ENCODE results near the gene TFDP2. TPM values are rescaled to one million over a fixed set of nuclear protein-coding genes. Genes with fewer than 3 reads are reported as not detected.

TFDP2 gene
- total RNA-seq, 2 experiments from 2014 or later = 33.1 to 34.2 TPM

DNA sequence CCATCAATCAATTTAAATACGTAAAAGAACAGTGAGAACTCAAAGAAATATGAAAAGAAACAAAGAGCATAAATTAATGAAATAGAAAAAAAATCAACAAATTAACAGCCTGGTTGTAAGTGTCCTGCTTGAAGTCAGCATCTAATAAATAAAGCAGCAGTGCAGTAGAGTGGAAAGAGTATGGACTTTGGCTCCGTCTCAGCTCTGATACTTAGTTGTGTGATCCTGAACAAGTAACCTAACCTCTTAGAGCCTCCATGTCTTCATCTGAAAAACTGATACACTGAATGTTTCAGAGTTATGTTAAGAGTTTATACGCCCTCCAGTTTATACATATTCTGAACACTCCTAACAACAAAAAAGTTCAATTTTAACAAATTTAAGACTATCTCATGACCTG lies 44.6 kb downstream of the TFDP2 start:
- H3K9me3 ChIP-seq (ENCODE audit: control insufficient read depth in 1 of 2, insufficient read depth in 1 of 2, low read length in 2 of 2) = no peaks in the 10 kb centered on the region
- ATAC-seq (ENCODE audit: poor library complexity) (no peak), DNase-seq (no peak)
- H3K27ac ChIP-seq (ENCODE audit: low read depth in 1 of 2, low read length in 2 of 2) = no peak overlapping the region
- Mint-ChIP-seq H3K36me3 (ENCODE audit: low read depth) (no peaks in the 10 kb centered on the region), H3K9me3 (no peaks in the 10 kb centered on the region), H3K27me3 (no peaks in the 10 kb centered on the region), H3K4me1 (ENCODE audit: low read depth) (no peaks in the 10 kb centered on the region), H3K27ac (no peak overlapping the region), H3K4me3 (no peak overlapping the region)
- TF ChIP-seq, protein P1, sequence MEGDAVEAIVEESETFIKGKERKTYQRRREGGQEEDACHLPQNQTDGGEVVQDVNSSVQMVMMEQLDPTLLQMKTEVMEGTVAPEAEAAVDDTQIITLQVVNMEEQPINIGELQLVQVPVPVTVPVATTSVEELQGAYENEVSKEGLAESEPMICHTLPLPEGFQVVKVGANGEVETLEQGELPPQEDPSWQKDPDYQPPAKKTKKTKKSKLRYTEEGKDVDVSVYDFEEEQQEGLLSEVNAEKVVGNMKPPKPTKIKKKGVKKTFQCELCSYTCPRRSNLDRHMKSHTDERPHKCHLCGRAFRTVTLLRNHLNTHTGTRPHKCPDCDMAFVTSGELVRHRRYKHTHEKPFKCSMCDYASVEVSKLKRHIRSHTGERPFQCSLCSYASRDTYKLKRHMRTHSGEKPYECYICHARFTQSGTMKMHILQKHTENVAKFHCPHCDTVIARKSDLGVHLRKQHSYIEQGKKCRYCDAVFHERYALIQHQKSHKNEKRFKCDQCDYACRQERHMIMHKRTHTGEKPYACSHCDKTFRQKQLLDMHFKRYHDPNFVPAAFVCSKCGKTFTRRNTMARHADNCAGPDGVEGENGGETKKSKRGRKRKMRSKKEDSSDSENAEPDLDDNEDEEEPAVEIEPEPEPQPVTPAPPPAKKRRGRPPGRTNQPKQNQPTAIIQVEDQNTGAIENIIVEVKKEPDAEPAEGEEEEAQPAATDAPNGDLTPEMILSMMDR (IDR thresholded peaks at IDR 0.05) = no peak
- H3K27me3 ChIP-seq (ENCODE audit: control insufficient read depth in 1 of 2, insufficient read depth in 2 of 2, low read length in 2 of 2) = no peaks in the 10 kb centered on the region
- CTCF ChIA-PET = no interaction called here
- H3K4me3 ChIP-seq (ENCODE audit: low read length) = no peak overlapping the region
- H3K36me3 ChIP-seq (ENCODE audit: insufficient read depth, low read length) = no peaks in the 10 kb centered on the region
- POLR2A ChIA-PET = no interaction called here
- H3K4me1 ChIP-seq (ENCODE audit: insufficient read depth, low read length) = no peaks in the 10 kb centered on the region
- intact Hi-C loops (cut with DNase I, micrococcal nuclease) = no loop called here

GRCh38 chr3:142098964-142099363 lies 50.4 kb downstream of the TFDP2 start:
- H3K4me3 Mint-ChIP-seq = no peak overlapping the region
- intact Hi-C loops (cut with DNase I, micrococcal nuclease) = no loop called here
- Histone ChIP-seq H3K27ac (ENCODE audit: low read depth in 1 of 2, low read length in 2 of 2) (no peak overlapping the region), H3K9me3 (ENCODE audit: control insufficient read depth in 1 of 2, insufficient read depth in 1 of 2, low read length in 2 of 2) (no peaks in the 10 kb centered on the region), H3K4me3 (ENCODE audit: low read length) (no peak overlapping the region), H3K36me3 (ENCODE audit: insufficient read depth, low read length) (no peaks in the 10 kb centered on the region), H3K4me1 (ENCODE audit: insufficient read depth, low read length) (no peaks in the 10 kb centered on the region), H3K27me3 (ENCODE audit: control insufficient read depth in 1 of 2, insufficient read depth in 2 of 2, low read length in 2 of 2) (no peaks in the 10 kb centered on the region)
- ATAC-seq (ENCODE audit: poor library complexity) (no peak), DNase-seq (no peak)
- no peak overlapping the region for H3K27ac Mint-ChIP-seq
- H3K36me3 Mint-ChIP-seq (ENCODE audit: low read depth) = no peaks in the 10 kb centered on the region
- H3K9me3 Mint-ChIP-seq = no peaks in the 10 kb centered on the region
- TF ChIP-seq, protein P1 (IDR thresholded peaks at IDR 0.05) = no peak
- ChIA-PET POLR2A (no interaction called here), CTCF (no interaction called here)
- H3K4me1 Mint-ChIP-seq (ENCODE audit: low read depth) = peaks cover 4% of the 10 kb centered on the region
- no peaks in the 10 kb centered on the region for H3K27me3 Mint-ChIP-seq

DNA sequence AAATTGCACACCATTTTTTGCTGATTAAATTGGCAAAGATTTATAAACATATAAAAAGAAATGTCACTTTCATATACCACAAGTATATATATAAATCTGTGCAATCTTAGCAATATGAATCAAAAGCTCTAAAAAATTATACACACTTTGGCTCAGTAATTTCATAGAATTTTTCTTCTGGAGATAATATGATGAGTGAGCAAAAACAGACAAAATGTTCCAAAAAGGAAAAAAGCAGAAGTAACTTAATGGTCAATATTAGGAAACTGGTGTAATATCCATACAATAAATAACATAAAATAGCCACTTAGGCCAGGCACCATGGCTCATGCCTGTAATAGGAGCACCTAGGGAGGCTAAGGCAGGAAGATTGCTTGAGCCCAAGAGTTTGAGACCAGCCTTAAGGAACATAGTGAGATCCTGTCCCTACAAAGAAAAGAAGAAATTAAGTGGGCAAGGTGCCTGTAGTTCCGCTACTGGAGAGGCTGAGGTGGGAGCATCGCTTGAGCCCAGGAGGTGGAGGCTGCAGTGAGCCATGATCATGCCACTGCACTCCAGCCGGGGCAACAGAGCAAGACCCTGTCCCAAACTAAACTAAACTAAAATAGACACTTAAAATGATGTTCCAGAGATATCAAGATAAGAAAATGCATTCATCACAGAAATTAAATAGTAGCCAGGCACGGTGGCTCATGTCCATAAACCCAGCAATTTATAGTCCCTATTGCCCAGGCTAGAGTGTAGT lies 52.1 kb downstream of the TFDP2 start:
- H3K27me3 Mint-ChIP-seq = no peaks in the 10 kb centered on the region
- POLR2A ChIA-PET = no interaction called here
- TF ChIP-seq, protein P1 (IDR thresholded peaks at IDR 0.05) = no peak

More for the DNA sequence above, 52.1 kb downstream of the TFDP2 start:
- Histone ChIP-seq H3K4me1 (ENCODE audit: insufficient read depth, low read length) (no peaks in the 10 kb centered on the region), H3K4me3 (ENCODE audit: low read length) (no peak overlapping the region), H3K27ac (ENCODE audit: low read depth in 1 of 2, low read length in 2 of 2) (no peak overlapping the region), H3K9me3 (ENCODE audit: control insufficient read depth in 1 of 2, insufficient read depth in 1 of 2, low read length in 2 of 2) (no peaks in the 10 kb centered on the region), H3K36me3 (ENCODE audit: insufficient read depth, low read length) (no peaks in the 10 kb centered on the region), H3K27me3 (ENCODE audit: control insufficient read depth in 1 of 2, insufficient read depth in 2 of 2, low read length in 2 of 2) (no peaks in the 10 kb centered on the region)
- Mint-ChIP-seq H3K9me3 (no peaks in the 10 kb centered on the region), H3K36me3 (ENCODE audit: low read depth) (no peaks in the 10 kb centered on the region), H3K4me3 (no peak overlapping the region), H3K4me1 (ENCODE audit: low read depth) (peaks cover 4% of the 10 kb centered on the region), H3K27ac (no peak overlapping the region)
- DNase-seq = no peak
- ATAC-seq (ENCODE audit: poor library complexity) = no peak
- CTCF ChIA-PET = no interaction called here
- intact Hi-C loops (cut with DNase I, micrococcal nuclease) = no loop called here

Data from CD4-positive, alpha-beta T cell (primary cell).